Mesothelial cell of epicardium (in vitro differentiated cells): ENCODE measurements around the gene KLHL18. TPM values are rescaled to one million over a fixed set of nuclear protein-coding genes. Genes with fewer than 3 reads are reported as not detected.
"Not testable (repeated sequence)": the region's sequence is repeated elsewhere in the genome, so short reads cannot be mapped to it uniquely, and the experiment has no call there.

ENCODE experiments used
- DNase-seq, 2 experiments: peaks; one replicate each; pipeline ENCODE4 v3.0.0; 2021; ENCODE audit warnings: low spot score in 2 of 2; ENCODE audit not compliant: unreplicated experiment in 2 of 2
- H3K27ac Mint-ChIP-seq: 2 replicates; pipeline ENCODE4 v1.8.0; 2021; ENCODE audit warnings: mixed read lengths
- H3K27me3 Mint-ChIP-seq: 2 replicates; pipeline ENCODE4 v1.8.0; 2021; ENCODE audit warnings: low read depth, mixed read lengths
- H3K36me3 Mint-ChIP-seq: 2 replicates; pipeline ENCODE4 v1.8.0; 2021; ENCODE audit warnings: mixed read lengths
- H3K4me1 Mint-ChIP-seq: 2 replicates; pipeline ENCODE4 v1.8.0; 2021; ENCODE audit warnings: mixed read lengths
- H3K4me3 Mint-ChIP-seq: 2 replicates; pipeline ENCODE4 v1.8.0; 2021; ENCODE audit warnings: mild to moderate bottlenecking, moderate library complexity, mixed read lengths
- H3K9me3 Mint-ChIP-seq: 2 replicates; pipeline ENCODE4 v1.8.0; 2021; ENCODE audit warnings: mixed read lengths
- CTCF ChIP-seq: fragments of 200-600 bp; sonication (generic); IDR thresholded peaks from one replicate; pipeline ENCODE4 v1.5.0; 2021; ENCODE audit warnings: antibody characterized with exemption; ENCODE audit not compliant: unreplicated experiment
- total RNA-seq: library from RNA; stranded (reverse); gene quantifications from 3 replicates; pipeline ENCODE4 v1.2.1, GENCODE V29; 2021

The KLHL18 gene
- total RNA-seq, 1 donor from 2014 or later, result 21.9 TPM

- H3K27ac Mint-ChIP-seq, result no peak overlapping the region
- DNase-seq, result no peak
- no peak for TF ChIP-seq CTCF
- peaks cover 9% of the 10 kb centered on the region for H3K36me3 Mint-ChIP-seq
- no peaks in the 10 kb centered on the region for H3K4me1 Mint-ChIP-seq
- no peaks in the 10 kb centered on the region for H3K9me3 Mint-ChIP-seq
- no peaks in the 10 kb centered on the region for H3K27me3 Mint-ChIP-seq
- no peak overlapping the region for H3K4me3 Mint-ChIP-seq
Observed at GRCh38 chr3:47291158-47291753, 8.5 kb downstream of the KLHL18 start.

GRCh38 chr3:47291754-47292420 is 9.1 kb downstream of the KLHL18 start:
- H3K4me1 Mint-ChIP-seq, H3K27ac Mint-ChIP-seq, H3K27me3 Mint-ChIP-seq, DNase-seq, H3K4me3 Mint-ChIP-seq, H3K36me3 Mint-ChIP-seq, H3K9me3 Mint-ChIP-seq: not testable (repeated sequence)

- DNase-seq, result no peak
- no peak for TF ChIP-seq CTCF
- H3K27me3 Mint-ChIP-seq, result no peaks in the 10 kb centered on the region
- H3K4me3 Mint-ChIP-seq, result no peak overlapping the region
- H3K27ac Mint-ChIP-seq, result no peak overlapping the region
- H3K9me3 Mint-ChIP-seq, result no peaks in the 10 kb centered on the region
- H3K36me3 Mint-ChIP-seq, result peaks cover 2% of the 10 kb centered on the region
- no peaks in the 10 kb centered on the region for H3K4me1 Mint-ChIP-seq
Observed at GRCh38 chr3:47293822-47294221, 11.1 kb downstream of the KLHL18 start.

GRCh38 chr3:47294392-47294791 is 11.6 kb downstream of the KLHL18 start:
- H3K36me3 Mint-ChIP-seq, result peaks cover 2% of the 10 kb centered on the region
- DNase-seq, result no peak
- TF ChIP-seq CTCF, result no peak
- no peak overlapping the region for H3K4me3 Mint-ChIP-seq
- no peaks in the 10 kb centered on the region for H3K27me3 Mint-ChIP-seq
- H3K4me1 Mint-ChIP-seq, result no peaks in the 10 kb centered on the region
- no peak overlapping the region for H3K27ac Mint-ChIP-seq
- no peaks in the 10 kb centered on the region for H3K9me3 Mint-ChIP-seq

DNA sequence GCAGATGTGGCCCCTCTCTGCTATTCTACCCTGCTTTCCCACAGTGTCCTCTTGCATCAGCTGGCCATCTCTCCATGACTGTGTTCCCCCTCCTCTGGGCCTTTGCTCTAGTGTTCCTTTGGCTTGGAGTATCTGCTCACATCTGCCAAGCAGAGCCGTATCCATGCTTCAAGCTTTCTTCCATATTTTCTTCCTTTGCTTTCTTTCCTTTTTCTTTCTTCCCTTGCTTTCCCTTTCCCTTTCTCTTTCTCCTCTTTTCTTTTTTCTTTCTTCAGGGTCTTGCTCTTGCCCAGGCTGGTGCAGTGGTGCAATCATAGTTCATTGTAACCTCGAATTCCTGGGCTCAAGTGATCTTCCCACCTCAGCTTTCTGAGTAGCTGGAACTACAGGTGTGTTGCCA is 12.6 kb downstream of the KLHL18 start:
- Mint-ChIP-seq H3K36me3 (peaks cover 2% of the 10 kb centered on the region), H3K27me3 (no peaks in the 10 kb centered on the region), H3K4me1 (no peaks in the 10 kb centered on the region), H3K4me3 (no peak overlapping the region), H3K27ac (no peak overlapping the region), H3K9me3 (no peaks in the 10 kb centered on the region)
- DNase-seq, result no peak
- TF ChIP-seq CTCF, result no peak

- H3K4me1 Mint-ChIP-seq, result no peaks in the 10 kb centered on the region
- no peaks in the 10 kb centered on the region for H3K9me3 Mint-ChIP-seq
- no peaks in the 10 kb centered on the region for H3K27me3 Mint-ChIP-seq
- DNase-seq, result no peak
- no peak overlapping the region for H3K27ac Mint-ChIP-seq
- no peak for TF ChIP-seq CTCF
- peaks cover 2% of the 10 kb centered on the region for H3K36me3 Mint-ChIP-seq
- H3K4me3 Mint-ChIP-seq, result no peak overlapping the region
Observed at GRCh38 chr3:47295976-47296375, 13.2 kb downstream of the KLHL18 start.
